Measurements from ENCODE around the gene CTNNA1.
"Not testable (repeated sequence)": the region's sequence is repeated elsewhere in the genome, so short reads cannot be mapped to it uniquely, and the experiment has no call there.

CTNNA1 gene

DNA sequence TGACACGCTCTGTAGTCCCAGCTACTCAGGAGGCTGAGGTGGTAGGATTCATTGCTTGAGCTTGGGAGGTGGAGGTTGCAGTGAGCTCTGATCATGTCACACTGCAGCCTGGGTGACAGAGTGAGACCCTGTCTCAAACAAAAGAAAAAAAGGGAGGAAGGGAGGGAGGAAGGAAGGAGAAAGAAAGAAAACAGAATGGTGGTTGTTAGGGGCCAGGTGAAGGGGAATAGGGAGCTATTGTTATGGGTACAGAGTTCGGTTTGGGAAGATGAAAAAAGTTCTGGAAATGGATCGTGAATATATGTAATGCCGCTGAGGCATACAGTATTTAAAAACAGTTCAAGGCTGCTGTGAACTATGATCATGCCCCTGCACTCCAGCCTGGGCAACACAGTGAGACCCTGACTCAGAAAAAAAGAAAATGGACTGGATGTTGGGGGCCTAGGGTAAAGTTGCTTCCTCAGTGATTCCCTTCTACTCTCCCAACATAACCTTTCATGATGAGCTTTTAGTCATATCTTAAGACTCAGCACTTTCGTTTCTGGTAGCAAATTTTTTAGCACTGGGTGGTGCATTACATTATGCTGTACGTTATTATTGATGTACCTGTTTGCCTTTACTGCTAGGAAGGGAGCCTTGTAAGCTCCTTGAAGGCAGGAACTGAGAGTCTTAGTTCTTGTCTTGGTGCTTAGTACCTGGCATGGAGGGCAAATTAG lies 4.0 kb downstream of the CTNNA1 start:
- no peak for DNase-seq (ENCODE audit: low read depth)

DNA sequence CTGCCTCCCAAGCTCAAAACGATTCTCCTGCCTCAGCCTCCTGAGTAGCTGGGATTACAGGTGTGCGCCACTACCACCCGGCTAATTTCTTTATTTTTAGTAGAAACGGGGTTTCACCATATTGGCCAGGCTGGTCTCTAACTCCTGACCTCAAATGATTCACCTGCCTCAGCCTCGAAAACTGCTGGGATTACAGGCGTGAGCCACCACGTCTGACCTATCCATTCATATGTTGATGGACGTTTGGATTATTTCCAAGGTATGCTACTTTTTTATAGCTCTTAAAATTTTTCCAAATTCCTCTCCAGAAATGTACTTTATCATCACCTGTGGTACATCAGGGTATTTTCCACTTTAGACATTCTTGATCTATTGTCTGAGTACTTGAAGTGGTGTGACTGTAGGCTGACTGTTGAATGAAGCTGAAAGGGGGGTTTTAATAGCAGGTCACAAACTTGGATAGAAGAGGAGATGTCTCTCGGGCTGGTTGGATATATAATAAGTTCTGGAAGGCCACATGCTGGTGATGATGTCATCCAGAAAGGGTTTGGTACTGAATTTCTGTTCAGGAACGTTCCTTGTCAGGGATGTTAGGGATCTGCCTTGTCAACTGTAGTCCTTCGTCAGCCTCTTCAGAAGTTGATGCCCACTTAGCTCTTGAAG lies 7.4 kb downstream of the CTNNA1 start:
- no peak for DNase-seq (ENCODE audit: low read depth)

DNA sequence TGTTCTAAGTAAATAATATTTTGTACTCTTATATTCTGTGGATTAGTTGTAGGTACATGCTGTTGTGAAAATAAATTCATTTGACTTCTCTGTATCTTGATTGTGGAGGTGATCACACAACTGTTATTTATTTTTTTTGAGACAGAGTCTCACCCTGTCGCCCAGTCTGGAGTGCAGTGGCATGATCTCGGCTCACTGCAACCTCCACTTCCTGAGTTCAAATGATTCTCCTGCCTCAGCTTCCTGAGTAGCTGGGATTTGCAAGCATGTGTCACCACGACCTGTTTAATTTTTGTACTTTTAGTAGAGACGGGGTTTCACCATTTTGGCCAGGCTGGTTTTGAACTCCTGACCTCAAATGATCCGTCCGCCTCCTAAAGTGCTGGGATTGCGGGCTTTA lies 7.9 kb downstream of the CTNNA1 start:
- DNase-seq (ENCODE audit: low read depth): not testable (repeated sequence)

DNA sequence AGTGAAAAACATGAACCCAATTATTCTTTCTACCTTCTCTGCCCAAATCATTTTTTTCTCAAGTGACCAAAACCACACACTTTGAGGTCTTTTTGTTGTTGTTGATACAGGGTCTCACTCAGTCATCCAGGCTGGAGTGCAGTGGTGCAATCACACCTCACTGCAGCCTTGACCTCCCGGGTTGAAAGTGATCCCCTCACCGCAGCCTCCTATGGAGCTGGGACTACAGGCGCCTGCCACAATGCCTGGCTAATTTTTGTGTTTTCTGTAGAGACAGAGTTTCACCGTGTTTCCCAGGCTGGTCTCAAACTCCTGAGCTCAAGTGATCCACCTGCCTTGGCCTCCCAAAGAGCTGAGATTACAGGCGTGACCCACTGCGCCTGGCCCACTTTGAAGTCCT lies 8.4 kb downstream of the CTNNA1 start:
- not testable (repeated sequence) for DNase-seq (ENCODE audit: low read depth)

DNA sequence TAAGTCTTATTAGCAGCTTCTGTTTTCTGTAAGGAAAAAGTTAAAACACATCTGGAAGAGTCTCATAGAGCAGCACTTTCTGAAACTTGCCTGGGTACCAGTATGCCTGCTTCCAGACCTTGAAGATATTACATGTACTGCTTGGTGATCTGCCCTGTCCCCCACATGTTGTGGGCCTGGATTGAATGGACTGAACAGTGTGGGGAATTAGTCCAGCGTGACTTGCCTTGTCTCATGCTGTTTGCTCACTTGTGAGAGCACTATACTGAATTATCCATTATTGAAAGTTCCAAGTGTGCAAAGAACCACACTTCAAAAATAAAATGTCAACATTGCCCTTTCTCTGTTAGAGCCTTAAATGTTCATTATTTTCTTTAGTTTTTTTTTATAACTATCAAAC lies 8.9 kb downstream of the CTNNA1 start:
- DNase-seq (ENCODE audit: low read depth): no peak

DNA sequence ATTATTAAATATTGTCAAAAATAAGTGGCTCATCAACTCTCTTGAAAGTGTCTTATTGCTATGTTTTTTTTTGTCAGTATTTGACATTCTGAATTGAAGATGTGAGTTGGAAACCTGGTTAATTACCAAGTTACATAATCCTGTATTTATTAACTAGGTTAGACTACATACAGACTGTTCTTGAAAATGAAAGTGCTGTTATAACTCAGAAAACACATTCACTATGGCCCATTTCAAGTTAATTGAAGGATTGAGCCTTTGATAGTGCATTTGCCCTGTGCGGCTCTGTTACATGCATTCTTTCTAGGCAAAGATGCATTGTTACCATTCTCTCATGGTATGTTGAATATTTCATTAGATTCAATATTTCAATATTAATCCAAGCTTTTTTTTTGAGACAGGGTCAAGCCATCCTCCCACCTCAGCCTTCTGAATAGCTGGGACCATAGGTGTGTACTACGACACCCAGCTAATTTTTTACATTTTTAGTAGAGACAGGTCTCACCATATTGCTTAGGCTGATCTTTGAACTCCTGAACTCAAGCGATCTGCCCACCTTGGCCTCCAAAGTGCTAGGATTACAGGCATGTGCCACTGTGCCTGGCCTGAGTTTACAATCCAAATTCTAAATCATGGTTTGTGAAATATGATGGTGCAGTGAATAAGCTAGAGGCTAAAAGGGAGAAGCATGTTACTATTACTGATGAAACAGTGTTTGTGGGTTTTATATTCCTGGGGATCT lies 10.0 kb downstream of the CTNNA1 start:
- DNase-seq (ENCODE audit: low read depth): no peak

DNA sequence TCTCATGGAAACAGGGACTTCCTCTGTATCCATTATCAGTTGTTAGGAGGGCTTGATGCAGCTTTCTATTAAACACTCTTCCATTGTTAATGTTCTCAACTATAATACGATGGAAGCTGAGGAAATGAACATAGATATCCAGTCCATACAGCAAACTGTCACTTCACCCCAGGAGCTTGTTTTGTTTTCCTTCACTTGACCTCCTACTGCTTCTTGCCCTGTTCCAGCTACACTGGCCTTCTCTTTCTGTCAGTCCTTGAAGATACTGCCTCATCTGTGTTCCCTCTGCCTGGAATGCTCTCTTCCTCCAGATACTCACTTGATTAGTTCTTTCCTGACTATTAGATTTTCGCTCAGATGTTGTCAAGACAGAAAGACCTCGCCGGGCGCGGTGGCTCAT lies 17.1 kb downstream of the CTNNA1 start:
- DNase-seq (ENCODE audit: low read depth): no peak

DNA sequence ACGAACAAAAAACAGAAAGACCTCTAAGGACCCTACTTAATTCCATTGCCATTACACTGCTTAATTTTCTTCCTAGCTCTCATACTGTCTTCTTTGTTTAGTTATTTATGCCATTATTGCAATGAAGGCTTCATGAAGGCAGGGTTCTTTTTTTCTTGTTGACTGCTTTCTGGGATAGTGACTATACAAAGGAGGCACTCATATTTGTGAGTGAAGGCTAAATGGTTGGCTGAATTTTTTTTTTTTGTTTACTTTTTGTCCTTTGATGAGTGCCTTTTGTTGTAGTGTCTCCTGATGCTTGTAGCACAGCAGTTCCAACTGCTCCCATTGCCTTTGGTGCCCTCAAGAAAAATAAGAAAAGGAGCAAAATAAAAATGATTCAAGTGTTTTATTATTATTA lies 17.8 kb downstream of the CTNNA1 start:
- no peak for DNase-seq (ENCODE audit: low read depth)

DNA sequence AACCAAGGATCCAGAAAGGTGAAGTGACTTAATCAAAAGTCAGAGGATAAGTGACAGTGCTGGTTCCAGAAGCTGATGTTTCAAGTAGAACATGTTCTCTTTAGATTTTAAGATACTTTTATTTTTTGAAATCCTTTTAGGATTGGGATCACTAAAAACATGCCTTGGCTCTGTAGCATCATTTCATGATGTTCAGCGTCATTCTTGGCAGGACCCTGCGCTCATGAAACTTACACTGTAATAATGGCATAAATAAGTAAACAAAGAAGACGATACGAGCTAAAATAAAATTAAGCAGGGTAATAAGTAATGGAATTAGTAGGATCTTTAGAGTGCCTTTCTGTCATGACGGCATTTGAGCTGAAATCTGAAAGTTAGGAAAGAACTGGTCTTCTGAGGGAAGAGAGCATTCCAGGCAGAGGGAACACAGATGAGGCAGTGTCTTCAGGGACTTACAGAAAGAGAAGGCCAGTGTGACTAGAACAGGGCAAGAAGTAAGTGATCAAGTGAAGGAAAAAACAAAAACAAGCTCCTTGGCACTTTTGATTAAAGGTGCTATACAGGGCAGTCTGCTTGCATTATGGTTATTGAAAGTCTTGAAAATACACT lies 19.9 kb downstream of the CTNNA1 start:
- no peak for DNase-seq (ENCODE audit: low read depth)

DNA sequence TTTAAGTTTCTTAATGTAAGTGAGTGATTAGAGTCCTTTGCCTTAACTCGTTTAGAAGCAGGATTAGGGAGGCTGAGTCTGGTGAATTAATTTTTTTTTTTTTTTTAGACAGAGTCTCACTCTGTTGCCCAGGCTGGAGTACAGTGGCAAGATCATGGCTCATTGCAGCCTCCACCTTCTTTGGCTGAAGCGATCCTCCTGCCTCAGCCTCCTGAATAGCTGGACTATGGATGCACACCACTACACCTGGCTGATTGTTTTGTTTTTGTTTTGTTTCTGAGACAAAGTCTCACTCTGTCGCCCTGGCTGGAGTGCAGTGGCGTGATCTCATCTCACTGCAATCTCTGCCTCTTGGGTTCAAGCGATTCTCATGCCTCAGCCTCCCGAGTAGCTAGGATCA lies 20.4 kb downstream of the CTNNA1 start:
- DNase-seq (ENCODE audit: low read depth): not testable (repeated sequence)

DNA sequence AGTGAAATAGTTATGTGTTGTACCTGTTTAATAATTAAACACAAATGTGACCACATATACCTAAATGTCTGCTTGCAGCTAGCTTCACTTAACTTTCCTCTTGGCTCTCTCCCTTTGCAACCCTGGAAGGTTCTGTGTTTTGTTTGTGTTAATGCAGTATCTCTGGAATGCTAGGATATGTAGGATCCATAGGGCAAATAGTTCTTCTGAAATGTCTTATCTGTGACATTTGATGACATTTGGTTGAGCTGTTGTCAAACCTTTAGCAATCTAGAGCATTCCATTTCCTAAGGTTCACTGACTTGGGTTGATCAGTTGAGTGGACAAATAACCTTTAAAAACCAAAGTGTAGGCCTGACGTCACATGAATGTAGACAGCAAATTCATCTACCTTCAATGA lies 21.8 kb downstream of the CTNNA1 start:
- DNase-seq (ENCODE audit: low read depth): no peak

DNA sequence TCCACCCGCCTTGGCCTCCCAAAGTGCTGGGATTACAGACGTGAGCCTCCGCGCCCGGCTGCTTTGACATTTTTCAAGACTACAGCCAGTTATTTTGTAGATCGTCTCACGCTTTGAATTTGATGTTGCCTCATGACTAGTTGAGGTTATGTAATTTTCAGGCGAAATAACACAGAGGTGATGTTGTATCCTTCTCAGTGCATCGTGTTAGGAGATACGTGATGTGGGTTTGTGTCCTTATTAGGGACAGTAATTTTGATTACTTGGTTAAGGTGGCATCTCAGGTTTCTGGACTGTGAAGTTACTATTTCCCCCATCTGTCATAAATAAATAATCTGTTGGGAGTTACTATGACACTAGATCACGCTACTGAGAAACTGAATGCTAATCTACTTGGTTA lies 25.0 kb downstream of the CTNNA1 start:
- no peak for DNase-seq (ENCODE audit: low read depth)

DNA sequence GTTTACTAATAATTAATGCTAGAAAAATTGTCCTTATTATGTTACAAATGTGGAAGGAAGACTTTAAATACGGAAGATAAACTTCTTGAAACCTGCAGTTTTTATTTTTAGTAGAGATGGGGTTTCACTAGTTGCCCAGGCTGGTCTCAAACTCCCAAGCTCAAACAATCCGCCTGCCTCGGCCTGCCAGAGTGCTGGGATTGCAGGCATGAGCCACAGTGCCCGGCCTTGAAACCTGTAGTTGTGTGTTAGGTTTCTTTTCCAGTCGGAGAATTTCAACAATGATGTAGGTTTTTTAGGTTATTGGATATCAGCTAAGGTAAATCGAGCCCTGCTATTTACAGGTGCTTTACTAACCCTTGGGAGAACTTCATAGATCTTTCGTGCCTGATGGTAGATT lies 30.8 kb downstream of the CTNNA1 start:
- DNase-seq (ENCODE audit: low read depth): no peak

DNA sequence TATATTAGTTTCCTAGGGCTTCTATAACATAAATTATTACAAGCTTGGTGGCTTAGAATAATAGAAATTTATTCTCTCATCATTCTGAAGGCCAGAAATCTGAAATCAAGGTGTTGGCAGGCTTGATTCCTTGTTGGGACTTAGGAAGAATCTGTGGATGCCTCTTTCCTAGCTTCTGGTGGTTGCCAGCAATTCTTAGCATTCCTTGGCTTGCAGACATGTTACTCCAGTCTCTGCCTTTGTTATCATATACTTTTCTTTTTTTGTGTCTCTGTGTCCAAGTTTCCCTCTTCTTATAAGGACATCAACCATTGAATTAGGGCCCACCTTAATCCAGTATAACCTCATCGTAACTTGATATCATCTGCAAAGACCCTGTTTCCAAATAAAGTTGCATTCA lies 31.4 kb downstream of the CTNNA1 start:
- no peak for DNase-seq (ENCODE audit: low read depth)

DNA sequence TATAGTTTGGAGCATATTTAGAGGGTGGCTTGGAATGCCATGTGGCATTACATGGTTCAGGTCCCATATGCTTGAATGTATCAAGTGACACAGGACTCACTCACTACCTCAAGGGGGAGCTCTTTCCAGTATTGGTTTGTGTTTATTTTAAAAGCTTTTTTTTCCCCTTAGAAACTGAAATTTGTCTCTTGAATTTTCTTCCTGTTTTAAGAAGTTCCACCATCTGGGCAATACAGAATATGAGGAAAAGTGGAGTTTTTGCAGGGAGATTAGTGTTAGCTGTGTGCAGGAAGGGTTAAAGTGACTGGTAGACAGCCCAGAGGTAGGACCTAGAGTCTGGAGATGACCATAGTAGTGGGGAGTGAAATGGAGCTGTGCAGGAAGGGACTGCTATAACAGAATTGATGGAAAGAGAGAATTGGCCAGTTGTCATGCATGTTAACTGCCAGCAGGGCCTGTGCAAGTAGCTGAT lies 36.6 kb downstream of the CTNNA1 start:
- DNase-seq (ENCODE audit: low read depth): no peak

DNA sequence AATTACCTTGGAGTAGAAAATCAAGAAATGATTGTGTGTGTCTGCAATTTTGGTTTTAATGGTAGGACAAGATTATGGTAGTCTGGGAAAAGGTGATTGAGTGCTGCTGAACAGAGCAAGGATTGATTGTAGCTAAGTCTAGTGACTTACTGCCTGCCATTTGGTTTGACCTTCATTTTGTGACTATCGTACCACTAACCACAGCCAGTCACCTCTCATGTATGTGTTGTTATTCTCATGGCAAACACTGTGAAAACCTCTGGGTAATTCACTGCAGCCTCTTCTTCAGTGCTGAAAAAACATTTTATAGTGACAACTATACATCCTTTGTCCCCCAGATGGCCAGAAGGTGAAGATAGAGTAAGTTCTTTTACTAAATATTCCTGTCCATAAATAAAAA lies 37.5 kb downstream of the CTNNA1 start:
- no peak for DNase-seq (ENCODE audit: low read depth)

DNA sequence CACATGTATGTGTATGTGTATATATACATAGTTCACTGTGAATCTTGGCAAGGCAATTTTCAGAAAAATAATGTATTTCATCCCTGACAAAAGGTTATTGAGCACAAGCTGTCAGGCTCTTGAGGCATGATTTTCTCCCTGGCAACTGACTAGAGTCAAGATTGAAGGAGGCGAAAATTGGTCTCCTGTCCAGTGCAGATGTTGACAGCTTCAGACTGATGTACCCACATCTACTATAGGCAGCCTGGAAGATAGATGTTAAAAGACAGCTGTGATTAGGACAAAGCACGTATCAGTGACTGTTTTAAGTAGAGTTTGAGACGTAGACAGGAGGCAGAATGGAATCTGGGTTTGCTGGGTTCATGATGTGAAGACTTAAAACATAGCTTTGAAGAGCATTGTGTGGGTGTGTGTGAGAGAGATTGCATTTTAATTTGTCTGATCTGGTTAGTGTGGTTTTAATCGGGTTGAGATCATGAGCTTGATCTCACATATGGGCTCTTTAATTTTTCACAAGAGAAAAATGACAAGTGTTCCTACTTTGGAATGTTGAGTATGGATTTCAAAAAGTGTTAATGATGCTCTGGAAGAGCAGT lies 39.1 kb downstream of the CTNNA1 start:
- DNase-seq (ENCODE audit: low read depth): no peak

DNA sequence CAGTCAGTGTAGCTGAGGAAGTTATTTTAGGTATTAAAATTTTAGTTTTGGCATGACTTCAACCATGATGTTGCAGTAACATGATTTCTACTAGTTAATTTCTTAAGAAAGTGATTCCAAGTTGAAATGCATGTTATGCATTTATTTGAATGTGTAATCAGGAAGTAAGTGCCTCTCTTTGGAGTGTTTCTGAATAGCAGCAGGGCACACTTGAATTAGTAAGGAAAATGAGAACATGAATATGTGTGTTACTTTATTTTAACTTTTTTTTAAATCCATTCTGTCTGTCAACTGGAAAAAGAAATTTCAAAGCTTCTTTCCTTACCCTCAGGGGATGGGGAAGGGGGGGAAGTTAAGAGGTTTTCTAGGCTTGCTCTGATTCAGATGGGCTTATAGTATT lies 40.4 kb downstream of the CTNNA1 start:
- no peak for DNase-seq (ENCODE audit: low read depth)

DNA sequence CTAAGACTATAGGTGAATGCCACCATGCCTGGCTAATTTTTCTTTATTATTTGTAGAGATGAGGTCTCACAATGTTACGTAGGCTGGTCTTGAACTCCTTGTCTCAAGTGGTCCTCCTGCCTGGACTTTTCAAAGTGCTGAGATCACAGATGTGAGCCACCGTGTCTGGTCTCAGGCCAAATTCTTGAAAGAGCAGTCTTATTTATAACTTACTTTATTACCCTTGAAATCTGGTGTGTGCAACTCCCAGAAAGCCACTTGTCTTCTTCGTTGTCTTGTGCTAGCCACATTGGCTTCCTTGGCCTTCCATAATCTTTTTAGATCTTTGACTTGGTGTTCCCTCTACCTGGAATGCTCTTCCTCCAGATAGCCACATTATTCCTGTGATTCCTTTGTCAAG lies 50.1 kb downstream of the CTNNA1 start:
- no peak for DNase-seq (ENCODE audit: low read depth)

DNA sequence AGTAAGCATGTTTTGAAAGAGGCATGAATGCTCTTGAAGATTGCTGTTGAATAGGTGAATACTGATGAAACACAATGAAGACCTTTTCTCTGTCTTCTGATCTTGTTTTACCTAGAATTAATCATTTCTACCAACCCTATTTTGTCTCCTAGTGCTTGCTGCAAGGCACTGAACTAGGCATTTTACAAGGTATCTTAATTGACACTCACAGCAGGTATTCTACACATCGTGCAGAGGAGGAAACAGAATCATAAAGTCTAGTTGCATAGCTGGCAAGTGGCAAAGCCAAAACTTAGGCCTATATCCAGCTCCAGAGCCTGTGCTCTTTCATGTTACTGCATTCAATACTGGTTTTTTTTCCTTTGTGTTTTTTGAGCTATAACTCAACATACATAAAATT lies 50.7 kb downstream of the CTNNA1 start:
- no peak for DNase-seq (ENCODE audit: low read depth)

DNA sequence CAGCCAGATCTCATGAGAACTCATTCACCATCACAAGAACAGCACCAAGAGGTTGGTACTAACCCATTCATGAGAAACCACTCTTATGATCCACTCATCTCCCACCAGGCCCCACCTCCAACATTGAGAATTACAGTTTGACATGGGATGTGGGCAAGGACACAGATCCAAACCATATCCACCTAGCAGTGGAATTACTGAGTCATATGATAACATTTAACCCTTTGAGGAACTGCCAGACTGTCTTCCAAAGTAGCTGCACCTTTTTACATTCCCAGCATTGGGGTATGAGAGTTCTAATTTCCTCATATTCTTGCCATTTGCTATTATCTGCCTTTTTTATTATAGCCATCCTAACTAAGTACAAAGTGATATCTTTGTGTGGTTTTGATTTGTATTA lies 51.9 kb downstream of the CTNNA1 start:
- DNase-seq (ENCODE audit: low read depth): no peak

DNA sequence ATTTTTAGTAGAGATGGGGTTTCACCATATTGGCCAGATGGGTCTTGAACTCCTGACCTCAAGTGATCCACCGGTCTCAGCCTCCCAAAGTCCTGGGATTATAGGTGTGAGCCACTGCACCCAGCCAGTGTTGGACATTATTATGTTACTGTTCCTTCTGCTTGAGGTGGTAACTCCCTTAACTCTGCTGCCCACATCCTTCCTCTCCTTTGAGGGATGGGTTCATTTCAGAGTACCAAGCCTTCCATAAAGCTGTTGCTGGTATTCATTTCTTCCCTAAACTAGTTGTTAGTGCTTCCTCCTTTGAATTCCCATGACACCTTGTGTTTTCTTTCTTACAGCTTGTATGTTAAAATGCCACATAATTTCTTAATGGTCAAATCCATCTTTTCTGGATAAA lies 54.0 kb downstream of the CTNNA1 start:
- no peak for DNase-seq (ENCODE audit: low read depth)
